SKM-1 (cell line): ENCODE measurements around the gene MBD3L5.
"Not testable (repeated sequence)": the region's sequence is repeated elsewhere in the genome, so short reads cannot be mapped to it uniquely, and the experiment has no call there.

Experiments
- DNase-seq: peaks from one replicate; lab custom pipeline; 2025; ENCODE audit not compliant: unreplicated experiment; lab: John Stamatoyannopoulos, UW

Gene MBD3L5

DNA sequence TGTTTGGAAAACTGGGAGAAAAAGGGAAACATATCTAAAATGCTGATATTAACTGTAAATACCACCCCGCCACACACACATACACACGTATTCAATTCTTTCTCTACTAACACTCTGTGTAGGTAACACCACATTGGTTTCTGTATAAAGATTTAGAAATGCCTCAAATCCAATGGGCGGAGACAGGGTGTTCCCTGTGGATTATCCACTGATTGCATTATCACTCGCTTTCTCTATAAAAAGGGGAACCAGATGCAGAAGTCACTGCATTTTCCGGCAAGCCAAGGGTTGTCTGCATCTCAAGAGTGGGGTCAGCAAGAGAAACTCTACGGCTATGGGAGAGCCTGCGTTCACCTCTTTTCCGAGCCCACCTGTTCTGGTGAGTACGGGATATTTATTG is at the start of gene MBD3L5:
TSS of gene MBD3L5 (plus strand) at position 301 of the 400 bp plus-strand sequence. CDS start at position 335, 34 bp downstream.
- not testable (repeated sequence) for DNase-seq

- no peak for DNase-seq
Measured at GRCh38 chr19:6983448-6983847, 46.9 kb upstream of the MBD3L5 start.

GRCh38 chr19:6987850-6988249 is 42.5 kb upstream of the MBD3L5 start:
- peak; percentile 29 for DNase-seq

GRCh38 chr19:6988257-6988656 is 42.1 kb upstream of the MBD3L5 start:
- no peak for DNase-seq

DNA sequence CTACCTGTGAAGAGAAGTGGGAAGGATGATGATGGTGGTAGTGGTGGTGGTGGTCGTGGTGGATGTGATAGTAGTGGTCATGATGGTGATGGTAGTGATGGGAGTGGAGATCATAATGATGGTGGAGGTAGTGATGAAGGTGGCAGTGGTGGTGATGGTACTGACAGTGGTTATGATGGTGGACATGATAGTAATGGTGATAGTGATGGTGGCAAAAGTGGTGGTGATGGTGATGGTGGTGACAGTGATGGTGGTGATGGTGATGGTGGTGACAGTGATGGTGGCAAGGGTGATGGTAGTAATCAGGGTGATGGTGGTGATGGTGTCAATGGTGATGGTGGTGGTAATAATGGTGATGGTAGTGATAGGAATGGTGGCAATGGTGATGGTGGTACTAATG is 35.3 kb upstream of the MBD3L5 start:
- no peak for DNase-seq

DNA sequence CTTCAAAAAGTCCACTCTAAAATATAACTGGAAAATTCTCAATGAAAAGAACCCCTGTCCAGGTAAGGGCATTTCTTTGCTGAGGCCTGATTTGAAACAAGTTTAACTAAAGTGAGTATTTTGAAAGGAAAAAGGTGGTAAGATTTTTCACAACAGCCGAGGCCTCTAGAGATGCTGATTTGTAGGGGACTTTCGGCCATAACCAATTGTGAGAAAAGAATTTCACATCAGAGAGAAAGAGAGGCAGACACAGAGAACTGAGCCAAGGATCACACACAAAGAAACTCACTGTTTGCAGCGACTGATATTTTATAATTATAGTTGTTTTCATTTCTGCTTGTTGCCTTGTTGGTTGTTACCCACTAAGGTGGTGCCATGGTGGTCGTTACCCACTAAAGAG is 33.6 kb upstream of the MBD3L5 start:
- DNase-seq, result no peak

- DNase-seq, result peak; percentile 72
Measured at GRCh38 chr19:6997679-6998445, 32.5 kb upstream of the MBD3L5 start.

GRCh38 chr19:6999933-7000332 is 30.4 kb upstream of the MBD3L5 start:
- DNase-seq, result no peak

DNA sequence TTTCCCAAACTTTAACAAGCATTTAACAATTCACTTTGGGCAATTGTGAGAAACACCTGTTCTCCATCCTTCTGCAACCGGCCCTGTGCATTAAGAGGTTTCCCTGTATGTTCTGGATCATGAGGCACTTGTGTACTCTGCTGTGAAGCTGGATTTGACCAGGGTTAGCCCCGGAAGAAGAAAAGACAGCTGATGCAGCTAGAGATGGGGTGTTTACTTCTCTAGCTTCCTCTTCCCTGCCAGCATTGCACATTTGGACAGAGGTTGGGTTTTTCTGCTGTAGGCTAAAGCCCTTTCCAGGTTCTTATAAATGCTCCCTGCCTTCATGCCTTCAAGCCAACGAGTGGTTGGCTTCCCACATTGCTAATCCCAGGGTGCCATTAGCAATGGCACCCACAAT is 30.0 kb upstream of the MBD3L5 start:
- DNase-seq, result no peak

GRCh38 chr19:7000816-7001215 is 29.6 kb upstream of the MBD3L5 start:
- no peak for DNase-seq

GRCh38 chr19:7004313-7004931 is 26.0 kb upstream of the MBD3L5 start:
- DNase-seq, result no peak

DNA sequence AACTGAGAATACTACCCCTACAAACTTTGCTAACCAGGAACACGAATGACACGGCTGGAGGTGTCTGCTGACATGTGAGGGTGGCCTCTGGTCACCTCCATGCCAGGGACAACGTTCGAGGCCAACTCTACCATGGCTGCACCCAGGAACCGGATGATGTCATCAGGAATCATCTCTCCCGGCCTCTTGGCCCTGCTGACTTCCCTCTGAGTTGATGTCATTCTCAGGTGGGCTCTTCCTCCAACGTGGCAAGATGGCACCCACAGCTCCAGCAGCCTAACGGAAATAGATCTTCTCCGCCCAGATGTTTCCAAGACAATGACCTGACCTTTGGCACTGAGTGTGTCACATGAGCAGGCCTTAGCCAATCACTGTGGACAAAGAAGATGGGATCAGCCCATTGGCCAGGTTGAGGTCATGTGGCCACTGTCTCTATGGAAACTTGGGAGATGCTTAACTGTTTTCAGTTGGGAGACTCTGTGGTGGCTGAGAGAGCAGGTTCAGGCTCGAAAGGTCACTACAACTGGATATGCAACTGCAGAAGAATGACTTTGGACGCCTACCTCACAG is 24.2 kb upstream of the MBD3L5 start:
- DNase-seq, result no peak

DNA sequence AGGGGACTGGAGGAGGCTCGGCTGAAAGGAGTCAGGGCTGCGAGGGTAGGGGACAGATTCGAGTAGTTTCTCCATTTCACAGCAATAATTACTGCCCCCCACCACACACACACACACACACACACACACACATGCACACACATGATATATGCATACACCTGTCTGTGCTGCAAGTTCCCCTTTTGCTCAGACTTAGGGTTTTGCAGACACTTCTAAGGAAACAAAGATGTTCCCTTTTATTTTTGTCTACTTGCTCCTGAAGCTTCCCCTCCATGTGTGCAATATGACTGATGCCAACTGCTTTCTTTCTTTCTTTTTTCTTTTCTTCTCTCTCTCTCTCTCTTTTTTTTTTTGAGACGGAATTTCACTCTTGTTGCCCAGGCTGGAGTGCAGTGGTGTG is 22.5 kb upstream of the MBD3L5 start:
- no peak for DNase-seq

DNA sequence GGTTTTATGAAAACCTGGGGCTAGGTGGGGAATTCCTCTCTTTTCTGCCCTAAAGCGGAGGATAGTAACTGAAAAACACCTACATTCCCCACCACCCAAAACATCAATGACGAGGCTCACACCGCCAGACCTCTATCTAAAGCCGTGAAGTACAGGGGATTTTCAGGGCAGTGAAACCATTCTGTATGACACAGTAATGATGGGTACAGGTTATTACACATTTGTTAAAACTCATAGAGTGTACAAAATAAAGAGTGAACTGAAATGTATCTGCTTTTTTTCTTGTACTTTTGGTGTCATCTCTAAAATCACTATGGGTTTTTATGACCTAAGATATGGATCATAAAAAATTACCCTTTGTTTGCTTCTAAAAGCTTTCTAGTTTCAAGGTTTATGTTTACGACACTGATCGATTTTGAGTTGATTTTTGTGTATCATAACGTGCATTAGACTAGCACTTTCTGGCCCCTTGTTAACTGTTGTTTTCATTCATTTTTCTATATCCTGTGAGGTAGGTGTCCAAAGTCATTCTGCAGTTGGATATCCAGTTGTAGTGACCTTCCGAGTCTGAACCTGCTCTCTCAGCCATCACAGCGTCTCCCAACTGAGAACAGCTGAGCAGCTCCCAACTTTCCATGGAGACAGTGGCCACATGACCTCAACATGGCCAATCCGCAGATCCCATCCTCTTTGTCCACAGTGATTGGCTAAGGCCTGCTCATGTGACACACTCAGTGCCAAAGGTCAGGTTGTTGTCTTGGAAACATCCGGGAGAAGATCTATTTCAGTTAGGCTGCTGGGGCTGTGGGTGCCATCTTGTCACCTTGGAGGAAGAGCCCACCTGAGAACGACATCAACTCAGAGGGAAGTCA is 19.4 kb upstream of the MBD3L5 start:
- no peak for DNase-seq

DNA sequence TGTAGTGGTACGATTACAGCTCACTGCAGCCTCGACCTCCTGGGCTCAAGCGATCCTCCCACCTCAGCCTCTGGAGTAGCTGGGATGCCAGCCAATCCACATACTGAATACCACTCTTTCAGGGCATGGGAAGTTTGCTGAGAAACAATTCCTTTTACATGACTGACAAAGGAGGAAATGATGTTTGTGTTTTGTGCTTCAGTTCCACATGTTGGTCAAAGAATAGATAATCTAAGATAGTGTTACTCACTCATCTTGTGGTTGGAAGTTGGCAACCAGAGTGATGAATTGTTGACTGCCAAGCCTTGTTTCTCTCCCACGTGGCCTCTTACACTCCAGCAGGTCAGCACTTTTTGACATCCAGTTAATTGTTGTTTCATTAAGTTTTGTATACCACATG is 16.7 kb upstream of the MBD3L5 start:
- no peak for DNase-seq

DNA sequence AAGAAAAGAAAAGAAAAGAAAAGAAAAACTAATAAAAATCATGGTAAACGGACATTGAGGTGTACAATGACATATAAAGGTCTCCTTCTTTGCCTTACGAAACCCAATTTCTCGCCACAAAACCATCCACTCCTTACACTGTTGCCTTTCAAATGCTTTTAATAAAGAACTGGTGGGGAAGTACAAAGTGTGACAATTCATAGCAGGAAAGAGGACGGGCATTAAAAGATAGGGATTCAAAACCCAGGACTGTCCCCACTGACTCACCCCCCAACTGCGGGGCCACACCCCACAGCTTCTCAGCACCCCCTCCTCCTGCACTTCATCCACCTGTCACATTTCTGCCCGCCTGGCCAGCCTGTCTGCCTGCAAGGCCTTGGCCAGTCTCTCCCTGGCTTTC is 11.6 kb upstream of the MBD3L5 start:
- DNase-seq, result no peak

GRCh38 chr19:7021331-7021730 is 9.0 kb upstream of the MBD3L5 start, which contains the start of gene MBD3L2B:
Gene MBD3L2B (minus strand): TSS chr19:7021431. CDS start chr19:7021397, 34 bp downstream.
- not testable (repeated sequence) for DNase-seq

GRCh38 chr19:7028790-7029189 is 1.6 kb upstream of the MBD3L5 start:
- DNase-seq, result not testable (repeated sequence)

DNA sequence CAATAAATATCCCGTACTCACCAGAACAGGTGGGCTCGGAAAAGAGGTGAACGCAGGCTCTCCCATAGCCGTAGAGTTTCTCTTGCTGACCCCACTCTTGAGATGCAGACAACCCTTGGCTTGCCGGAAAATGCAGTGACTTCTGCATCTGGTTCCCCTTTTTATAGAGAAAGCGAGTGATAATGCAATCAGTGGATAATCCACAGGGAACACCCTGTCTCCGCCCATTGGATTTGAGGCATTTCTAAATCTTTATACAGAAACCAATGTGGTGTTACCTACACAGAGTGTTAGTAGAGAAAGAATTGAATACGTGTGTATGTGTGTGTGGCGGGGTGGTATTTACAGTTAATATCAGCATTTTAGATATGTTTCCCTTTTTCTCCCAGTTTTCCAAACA is 9.7 kb downstream of the MBD3L5 start, which contains the start of gene MBD3L4:
TSS of gene MBD3L4 (minus strand) at position 101 of the 400 bp plus-strand sequence. CDS start at position 66, 35 bp downstream.
- DNase-seq, result not testable (repeated sequence)

DNA sequence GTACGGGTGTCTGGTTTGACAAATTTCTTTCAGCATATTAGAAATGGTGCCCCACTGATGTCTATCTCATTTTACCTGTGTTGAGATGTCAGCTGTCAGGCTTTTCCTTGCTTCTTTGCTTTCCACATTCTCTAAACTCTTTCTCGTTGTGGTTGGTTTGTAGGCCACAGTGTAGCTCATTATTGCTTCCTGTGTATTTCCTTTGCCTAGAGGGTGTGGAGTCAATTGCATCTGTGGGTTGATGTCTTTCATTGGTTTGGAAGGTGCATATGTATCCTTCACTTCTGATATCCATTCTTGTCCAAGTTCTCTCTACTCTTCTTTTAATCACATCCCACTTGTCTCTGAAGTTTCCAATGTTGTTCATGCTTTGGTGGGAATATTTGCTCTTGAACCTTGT is 11.2 kb downstream of the MBD3L5 start:
- DNase-seq, result not testable (repeated sequence)

- DNase-seq, result not testable (repeated sequence)
Measured at GRCh38 chr19:7049021-7049420, 18.6 kb downstream of the MBD3L5 start, which contains the start of gene MBD3L2. Gene MBD3L2 (plus strand): TSS chr19:7049321. CDS start chr19:7049374, 53 bp downstream.
